Natural killer cell treated with Interleukin-12 subunit alpha and Interleukin-12 subunit beta and Interleukin-15 and Interleukin-18, amount 100 ng/mL, for 72 hours (primary cell): ENCODE data around the gene CCDC40. TPM values are rescaled to one million over a fixed set of nuclear protein-coding genes. Genes with fewer than 3 reads are reported as not detected.

Experiments
- total RNA-seq, 2 donors: library from RNA; stranded (reverse); gene quantifications; one replicate each; pipeline ENCODE4 v1.2.3, GENCODE V29; 2022

CCDC40 gene
- total RNA-seq, 2 donors from 2014 or later: 0.56 TPM; not detected in 1

Other genes with a start within 250 kb of the CCDC40 start
- gene CBX8, start 239.6 kb upstream of the CCDC40 start, total RNA-seq: 10 to 100 TPM in 1 of 2 donors, 1 to 10 TPM in 1; 9.8 to 46.4 TPM
- gene CBX4, start 197.2 kb upstream of the CCDC40 start, total RNA-seq: 10 to 100 TPM; 26.2 to 58.3 TPM
- gene TBC1D16, start 770 bp upstream of the CCDC40 start, total RNA-seq: 1 to 10 TPM; 1.1 to 3.2 TPM
- gene GAA, start 64.9 kb downstream of the CCDC40 start, total RNA-seq: 10 to 100 TPM; 20.9 to 24.0 TPM
- 100 to 1,000 TPM; 134 to 155 TPM for gene EIF4A3, start 110.5 kb downstream of the CCDC40 start, total RNA-seq
- not detected for gene CARD14, start 133.4 kb downstream of the CCDC40 start, total RNA-seq
- 10 to 100 TPM in 1 of 2 donors, 1 to 10 TPM in 1; 9.9 to 32.4 TPM for gene SGSH, start 183.7 kb downstream of the CCDC40 start, total RNA-seq
- 10 to 100 TPM in 1 of 2 donors, 1 to 10 TPM in 1; 5.5 to 19.3 TPM for gene SLC26A11, start 183.8 kb downstream of the CCDC40 start, total RNA-seq
- 1,000 to 10,000 TPM; 1,259 to 2,425 TPM for gene RNF213, start 224.2 kb downstream of the CCDC40 start, total RNA-seq